SU-DHL-6 (cell line): ENCODE data around the gene CMTM7.
"Not testable (repeated sequence)": the region's sequence is repeated elsewhere in the genome, so short reads cannot be mapped to it uniquely, and the experiment has no call there.

Experiments
- H2AFZ ChIP-seq: fragments of 200-600 bp; sonication (generic); 2 replicates; pipeline ENCODE4 v1.6.1; 2014; ENCODE audit warnings: low read depth, mild to moderate bottlenecking, moderate library complexity, mixed read lengths, antibody characterized with exemption, low read length; ENCODE audit not compliant: severe bottlenecking
- H3F3A ChIP-seq: fragments of 200-600 bp; shearing (Covaris generic); 2 replicates; pipeline ENCODE4 v1.6.0; 2016; ENCODE audit warnings: antibody characterized with exemption, mild to moderate bottlenecking; ENCODE audit not compliant: insufficient read depth
- H3K27ac ChIP-seq: fragments of 200-600 bp; sonication (generic); 2 replicates; pipeline ENCODE4 v1.5.1; 2016; ENCODE audit warnings: low read depth, mild to moderate bottlenecking, low read length, moderate library complexity, mixed read lengths
- H3K27me3 ChIP-seq: fragments of 200-600 bp; sonication (generic), shearing (Covaris generic); 2 replicates; pipeline ENCODE4 v1.6.0; 2014; ENCODE audit warnings: mild to moderate bottlenecking, low read length
- H3K36me3 ChIP-seq: fragments of 200-600 bp; sonication (generic); 2 replicates; pipeline ENCODE4 v1.6.1; 2014; ENCODE audit warnings: mild to moderate bottlenecking, low read length, mixed read lengths
- H3K4me2 ChIP-seq: fragments of 300-600, 200-600 bp; shearing (Covaris generic), sonication (generic); 2 replicates; pipeline ENCODE4 v1.6.0; 2014; ENCODE audit warnings: low read length, low read depth, mild to moderate bottlenecking; ENCODE audit not compliant: poor library complexity, severe bottlenecking
- H3K4me3 ChIP-seq: fragments of 200-600 bp; sonication (generic); 2 replicates; pipeline ENCODE4 v1.5.1; 2014; ENCODE audit warnings: antibody characterized with exemption, low read length, mild to moderate bottlenecking, mixed read lengths; ENCODE audit not compliant: insufficient read depth, poor library complexity, severe bottlenecking
- H3K79me2 ChIP-seq: fragments of 200-600 bp; sonication (generic); 2 replicates; pipeline ENCODE4 v1.6.1; 2014; ENCODE audit warnings: mild to moderate bottlenecking, low read length, moderate library complexity; ENCODE audit not compliant: insufficient read depth
- H3K9ac ChIP-seq: fragments of 200-600 bp; sonication (generic); 2 replicates; pipeline ENCODE4 v1.7.0; 2014; ENCODE audit warnings: mild to moderate bottlenecking, low read length
- H3K9me2 ChIP-seq: fragments of 200-600 bp; sonication (generic); replicated peaks from 2 replicates; pipeline ENCODE4 v1.6.1; 2014; ENCODE audit warnings: low read length; ENCODE audit not compliant: insufficient read depth
- H3K9me3 ChIP-seq: fragments of 200-600 bp; sonication (generic); 2 replicates; pipeline ENCODE4 v1.6.1; 2014; ENCODE audit warnings: low read length, mixed read lengths; ENCODE audit not compliant: insufficient read depth
- H4K20me1 ChIP-seq: fragments of 200-600 bp; sonication (generic); 2 replicates; pipeline ENCODE4 v1.6.1; 2014; ENCODE audit warnings: low read depth, mild to moderate bottlenecking, antibody characterized with exemption, low read length, moderate library complexity, mixed read lengths
- CTCF ChIP-seq: fragments of 200-600 bp; sonication (generic); IDR thresholded peaks from one replicate; pipeline ENCODE4 v1.5.1; 2017; ENCODE audit warnings: antibody characterized with exemption, mild to moderate bottlenecking, low read length, moderate library complexity; ENCODE audit not compliant: insufficient read depth, poor library complexity, severe bottlenecking
- EZH2phosphoT487 ChIP-seq: fragments of 200-600 bp; sonication (generic), shearing (Covaris generic); conservative IDR thresholded peaks from 2 replicates; pipeline ENCODE4 v1.6.1; 2018; ENCODE audit warnings: mild to moderate bottlenecking, antibody characterized with exemption, low read length, moderate library complexity, mixed read lengths

CMTM7 gene

GRCh38 chr3:32457971-32458471 is 66.4 kb downstream of the CMTM7 start:
- peak overlapping the region; percentile 6; the same call in 1 of the 2 replicates for H3K9ac ChIP-seq
- H3K9me3 ChIP-seq: no peaks in the 10 kb centered on the region
- no peaks in the 10 kb centered on the region for H3F3A ChIP-seq
- peak overlapping the region; percentile 13 for H3K4me2 ChIP-seq
- TF ChIP-seq CTCF: no peak
- no peak for TF ChIP-seq EZH2phosphoT487
- H3K79me2 ChIP-seq: no peaks in the 10 kb centered on the region
- H3K9me2 ChIP-seq: no peaks in the 10 kb centered on the region
- no peaks in the 10 kb centered on the region for H3K27me3 ChIP-seq
- no peaks in the 10 kb centered on the region for H3K36me3 ChIP-seq
- H4K20me1 ChIP-seq: no peaks in the 10 kb centered on the region
- peak overlapping the region; percentile 17 for H2AFZ ChIP-seq
- no peak overlapping the region for H3K27ac ChIP-seq
- H3K4me3 ChIP-seq: no peak overlapping the region

- no peak overlapping the region for H3K9ac ChIP-seq
- no peaks in the 10 kb centered on the region for H3K79me2 ChIP-seq
- H3K4me3 ChIP-seq: no peak overlapping the region
- no peaks in the 10 kb centered on the region for H3K9me2 ChIP-seq
- 0 out of 2 replicates have a peak overlapping the region, but pooled peaks have one; percentile 31 for H3K27ac ChIP-seq
- H4K20me1 ChIP-seq: no peaks in the 10 kb centered on the region
- no peaks in the 10 kb centered on the region for H3K36me3 ChIP-seq
- no peak overlapping the region for H2AFZ ChIP-seq
- TF ChIP-seq CTCF: no peak
- no peak for TF ChIP-seq EZH2phosphoT487
- H3F3A ChIP-seq: no peaks in the 10 kb centered on the region
- no peaks in the 10 kb centered on the region for H3K27me3 ChIP-seq
- no peaks in the 10 kb centered on the region for H3K9me3 ChIP-seq
- no peak overlapping the region for H3K4me2 ChIP-seq
Observed at GRCh38 chr3:32459450-32459849, 67.8 kb downstream of the CMTM7 start.

GRCh38 chr3:32460031-32460749 is 68.5 kb downstream of the CMTM7 start:
- no peaks in the 10 kb centered on the region for H3F3A ChIP-seq
- H3K4me3 ChIP-seq: peak overlapping the region; percentile 25
- H4K20me1 ChIP-seq: no peaks in the 10 kb centered on the region
- TF ChIP-seq CTCF (no peak), EZH2phosphoT487 (no peak)
- no peak overlapping the region; the same call in 1 of the 2 replicates for H3K9ac ChIP-seq
- no peaks in the 10 kb centered on the region for H3K9me2 ChIP-seq
- no peaks in the 10 kb centered on the region for H3K79me2 ChIP-seq
- no peaks in the 10 kb centered on the region for H3K27me3 ChIP-seq
- H2AFZ ChIP-seq: peak overlapping the region; percentile 66
- H3K27ac ChIP-seq: peak overlapping the region; percentile 60
- H3K9me3 ChIP-seq: no peaks in the 10 kb centered on the region
- peak overlapping the region; percentile 48 for H3K4me2 ChIP-seq
- no peaks in the 10 kb centered on the region for H3K36me3 ChIP-seq

GRCh38 chr3:32460817-32461496 is 69.3 kb downstream of the CMTM7 start:
- H3K36me3 ChIP-seq, H3F3A ChIP-seq, H3K27me3 ChIP-seq, H3K9me3 ChIP-seq, H2AFZ ChIP-seq, H3K79me2 ChIP-seq, H3K4me3 ChIP-seq, H3K9ac ChIP-seq, H3K9me2 ChIP-seq, H4K20me1 ChIP-seq: not testable (repeated sequence)
- peak overlapping the region; percentile 48 for H3K4me2 ChIP-seq
- H3K27ac ChIP-seq: peak overlapping the region; percentile 60; the same call in 1 of the 2 replicates

GRCh38 chr3:32462191-32462986 is 70.7 kb downstream of the CMTM7 start:
- not testable (repeated sequence) for H3K9me2 ChIP-seq

More at GRCh38 chr3:32462191-32462986, 70.7 kb downstream of the CMTM7 start:
- H3K9me3 ChIP-seq, H2AFZ ChIP-seq, H4K20me1 ChIP-seq, H3K79me2 ChIP-seq, H3K27me3 ChIP-seq, H3K27ac ChIP-seq, H3K9ac ChIP-seq, H3K36me3 ChIP-seq, H3F3A ChIP-seq, H3K4me2 ChIP-seq, H3K4me3 ChIP-seq: not testable (repeated sequence)
